Thyroid gland (tissue), 4 donors: ENCODE data around the gene OPALIN. TPM values are rescaled to one million over a fixed set of nuclear protein-coding genes. Genes with fewer than 3 reads are reported as not detected.

Source experiments
- DNase-seq, 2 donors: peaks; one replicate each; pipeline ENCODE4 v3.0.0-alpha.2; 2019
- H3K27ac ChIP-seq, 3 donors: fragments of 200-600 bp; sonication (generic); 1 replicate in 2 of 3; 2 replicates in 1 of 3; pipeline ENCODE4 v1.5.1; 2016 to 2019; ENCODE audit warnings: mild to moderate bottlenecking in 1 of 3, moderate library complexity in 1 of 3
- H3K27me3 ChIP-seq: fragments of 200-600 bp; sonication (generic); one replicate; pipeline ENCODE4 v1.5.1; 2019
- H3K36me3 ChIP-seq, 2 donors: fragments of 200-600 bp; sonication (generic); one replicate each; pipeline ENCODE4 v1.5.1; 2016 to 2019
- H3K4me1 ChIP-seq, 2 donors: fragments of 200-600 bp; sonication (generic); one replicate each; pipeline ENCODE4 v1.5.1; 2017 to 2019
- H3K4me3 ChIP-seq, 3 donors: fragments of 200-600 bp; sonication (generic); replicated peaks in 1 of 3; 1 replicate in 2 of 3; 2 replicates in 1 of 3; pipeline ENCODE4 v1.5.1; 2016; ENCODE audit warnings: mild to moderate bottlenecking in 1 of 3
- H3K9me3 ChIP-seq: fragments of 200-600 bp; sonication (generic); one replicate; pipeline ENCODE4 v1.5.1; 2017
- CTCF ChIP-seq, 6 experiments: fragments of 200-600 bp in 3 of 6; fragments of 450-650 bp in 3 of 6; sonication (generic) in 3 of 6; IDR thresholded peaks; one replicate each; pipeline ENCODE4 v1.5.1; 2016 to 2019; ENCODE audit warnings: antibody characterized with exemption in 6 of 6, mild to moderate bottlenecking in 2 of 6, inconsistent platforms in 1 of 6, moderate library complexity in 1 of 6
- POLR2A ChIP-seq, 2 donors: fragments of 450-650 bp; IDR thresholded peaks; one replicate each; pipeline ENCODE4 v1.6.1; 2017; ENCODE audit warnings: antibody characterized with exemption in 2 of 2, mild to moderate bottlenecking in 2 of 2, moderate library complexity in 1 of 2
- WGBS, 2 donors: methylation state at CpG; one replicate each; pipeline ENCODE4 v1.1.5; 2017; 5-methylcytosine and 5-hydroxymethylcytosine counted together
- intact Hi-C: fragments of 100-400 bp; cut with DNase I; formaldehyde crosslinking; loops from one replicate; pipeline ENCODE4 v1.15.1; 2023
- total RNA-seq, 4 donors: library from RNA; depleted of rRNA; stranded (reverse); fragments of >200 nt; gene quantifications; one replicate each; pipeline ENCODE4 v1.2.3, GENCODE V29; 2016

The OPALIN gene
- total RNA-seq, 4 donors from 2014 or later = not detected

GRCh38 chr10:96389785-96390184 lies 31.0 kb upstream of the OPALIN start:
- peak overlapping the region in 1 of 3 donors; percentile 17 for H3K27ac ChIP-seq
- H3K36me3 ChIP-seq = no peaks in the 10 kb centered on the region
- peaks cover 14 to 18% of the 10 kb centered on the region in 2 donors for H3K4me1 ChIP-seq
- 79 to 81% methylated on average over 5 of the region's 5 CpGs for WGBS, 2 donors
- intact Hi-C loops = no loop called here
- DNase-seq = no peak
- no peaks in the 10 kb centered on the region for H3K9me3 ChIP-seq
- no peaks in the 10 kb centered on the region for H3K27me3 ChIP-seq
- no peak overlapping the region for H3K4me3 ChIP-seq
- TF ChIP-seq CTCF (IDR thresholded peaks at IDR 0.05) (no peak), POLR2A (IDR thresholded peaks at IDR 0.05) (no peak)

GRCh38 chr10:96387601-96388000 lies 28.8 kb upstream of the OPALIN start:
- 81 to 84% methylated on average over 7 of the region's 7 CpGs for WGBS, 2 donors

GRCh38 chr10:96387161-96387560 lies 28.4 kb upstream of the OPALIN start:
- Histone ChIP-seq H3K9me3 (no peaks in the 10 kb centered on the region), H3K4me1 (peaks cover 14 to 18% of the 10 kb centered on the region in 2 donors), H3K4me3 (no peak overlapping the region), H3K27ac (no peak overlapping the region), H3K27me3 (no peaks in the 10 kb centered on the region), H3K36me3 (no peaks in the 10 kb centered on the region)
- intact Hi-C loops = no loop called here
- TF ChIP-seq POLR2A (IDR thresholded peaks at IDR 0.05) = no peak
- TF ChIP-seq CTCF (IDR thresholded peaks at IDR 0.05) = no peak
- WGBS, 2 donors = 60 to 91% methylated on average over 2 of the region's 2 CpGs
- no peak for DNase-seq

More at GRCh38 chr10:96387601-96388000, 28.8 kb upstream of the OPALIN start:
- intact Hi-C loops = no loop called here
- H3K27me3 ChIP-seq = no peaks in the 10 kb centered on the region
- no peak overlapping the region for H3K4me3 ChIP-seq
- H3K9me3 ChIP-seq = no peaks in the 10 kb centered on the region
- no peak overlapping the region for H3K27ac ChIP-seq
- no peak for DNase-seq
- TF ChIP-seq POLR2A (IDR thresholded peaks at IDR 0.05) (no peak), CTCF (IDR thresholded peaks at IDR 0.05) (no peak)
- no peaks in the 10 kb centered on the region for H3K36me3 ChIP-seq
- H3K4me1 ChIP-seq = peaks cover 14 to 18% of the 10 kb centered on the region in 2 donors

- Histone ChIP-seq H3K4me3 (no peak overlapping the region), H3K27me3 (no peaks in the 10 kb centered on the region), H3K4me1 (peaks cover 6 to 11% of the 10 kb centered on the region in 2 donors), H3K9me3 (no peaks in the 10 kb centered on the region), H3K36me3 (no peaks in the 10 kb centered on the region), H3K27ac (no peak overlapping the region)
- 68 to 81% methylated on average over 18 to 23 of the region's 25 CpGs for WGBS, 2 donors
- no peak for DNase-seq
- no peak for TF ChIP-seq POLR2A (IDR thresholded peaks at IDR 0.05)
- TF ChIP-seq CTCF (IDR thresholded peaks at IDR 0.05) = no peak
- intact Hi-C loops = no loop called here
These were observed 25.7 kb upstream of the OPALIN start for GRCh38 chr10:96384506-96384905.

GRCh38 chr10:96380821-96381220 lies 22.0 kb upstream of the OPALIN start:
- intact Hi-C loops = no loop called here

More at GRCh38 chr10:96380821-96381220, 22.0 kb upstream of the OPALIN start:
- 92 to 93% methylated on average over 7 of the region's 7 CpGs for WGBS, 2 donors
- no peak for DNase-seq
- Histone ChIP-seq H3K27ac (no peak overlapping the region), H3K27me3 (no peaks in the 10 kb centered on the region), H3K36me3 (no peaks in the 10 kb centered on the region), H3K4me3 (no peak overlapping the region), H3K4me1 (no peaks in the 10 kb centered on the region), H3K9me3 (no peaks in the 10 kb centered on the region)
- TF ChIP-seq CTCF (IDR thresholded peaks at IDR 0.05) (no peak), POLR2A (IDR thresholded peaks at IDR 0.05) (no peak)
